ENCODE results near the gene PITX2.

- no peak for TF ChIP-seq BHLHE40 (IDR thresholded peaks at IDR 0.05; ENCODE audit: borderline replicate concordance in 1 of 2, low read depth in 2 of 2, low read length in 1 of 2)
- TF ChIP-seq POLR2AphosphoS5 (IDR thresholded peaks at IDR 0.05; ENCODE audit: low read length), result no peak
- no peak for TF ChIP-seq JUND (IDR thresholded peaks at IDR 0.05; ENCODE audit: low read depth, low read length)
- TF ChIP-seq SUPT20H (IDR thresholded peaks at IDR 0.05; ENCODE audit: borderline replicate concordance, control insufficient read depth, low read depth, low read length), result no peak
Measured at GRCh38 chr4:110644008-110644407, 21.1 kb upstream of the PITX2 start.
